Measurements from ENCODE around the gene MYMK. TPM values are rescaled to one million over a fixed set of nuclear protein-coding genes. Genes with fewer than 3 reads are reported as not detected.

The MYMK gene
- total and polyA plus RNA-seq, 2 of the 13 experiments (the other 11 are each of a cell fraction or from before 2014, with no cell fraction given), result not detected

DNA sequence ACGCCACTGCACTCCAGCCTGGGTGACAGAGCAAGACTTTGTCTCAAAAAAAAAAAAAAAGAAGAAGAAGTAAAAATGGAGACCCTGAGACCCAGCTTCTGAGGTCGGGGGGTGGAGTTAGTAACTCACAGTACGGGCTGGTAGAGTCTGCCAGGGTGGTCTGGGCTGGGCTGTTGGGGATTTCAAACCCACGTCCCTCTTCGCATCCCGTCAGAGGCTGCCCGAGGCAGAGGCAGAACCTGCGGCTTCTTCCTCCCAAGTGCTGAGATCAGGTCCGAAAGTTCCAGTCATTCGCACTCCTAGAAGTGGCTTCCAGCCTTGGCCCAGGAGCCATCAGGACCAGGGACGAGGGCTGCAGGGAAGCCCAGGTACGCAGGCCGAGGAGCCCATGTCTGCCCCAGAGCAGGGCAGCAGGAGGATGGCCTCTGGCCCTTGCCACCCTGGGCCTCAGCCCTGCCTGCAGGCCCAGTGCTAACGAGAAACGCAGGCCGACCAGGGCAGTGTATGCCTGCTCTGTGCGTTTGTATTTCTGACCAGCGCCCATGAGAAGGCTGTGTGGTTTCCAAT, 36.0 kb downstream of the MYMK start:
- H3K4me1 ChIP-seq (ENCODE audit: insufficient read depth, low read length), result peaks cover 74% of the 10 kb centered on the region
- no peak for FAIRE-seq
- no peaks in the 10 kb centered on the region for H3K36me3 ChIP-seq (replicated peaks in 1 of 2; ENCODE audit: control insufficient read depth in 1 of 2, insufficient read depth in 2 of 2, low read length in 2 of 2)
- intact Hi-C loops (cut with micrococcal nuclease; ENCODE audit: unreplicated experiment) (loop anchor here (5.0 kb wide), 1 partner anchor 131 kb away; the partner anchor contains the start of genes SURF1 and SURF2), in situ Hi-C loops (cut with HindIII; ENCODE audit: extremely low pct_ligation_motif_present, low pct_unique_long_range_greater_than_20kb) (loop anchor here (5.0 kb wide), 3 partner anchors 81 to 301 kb away; partner anchors contain the start of genes SURF1 and SURF2)
- no peak overlapping the region for H3K4me3 ChIP-seq (replicated peaks in 1 of 3; ENCODE audit: insufficient read depth in 1 of 3, low read depth in 2 of 3, low read length in 3 of 3)
- ATAC-seq, result no peak
- H4K20me1 ChIP-seq (ENCODE audit: insufficient read depth, low read length), result no peaks in the 10 kb centered on the region
- no peaks in the 10 kb centered on the region for H3K79me2 ChIP-seq (ENCODE audit: insufficient read depth, low read length)
- 60% methylated on average over 8 of the region's 18 CpGs for WGBS (ENCODE audit: low lambda C conversion rate)
- H3K4me2 ChIP-seq (ENCODE audit: low read depth, low read length), result no peak overlapping the region
- POLR2A ChIA-PET, result no interaction called here
- H3K9ac ChIP-seq (ENCODE audit: insufficient read depth, low read depth, low read length), result no peak overlapping the region
- peaks cover 14 to 69% of the 10 kb centered on the region in 2 experiments for H3K27me3 ChIP-seq (ENCODE audit: control insufficient read depth in 1 of 2, insufficient read depth in 2 of 2, low read length in 2 of 2)
- CTCF ChIA-PET (ENCODE audit: low intra/inter-chr PET ratio, low total read pairs), result interaction anchor here (1.1 kb wide), 1 partner anchor 81 kb away, joined by 3 read pairs; no protein-coding TSS in a partner anchor
- H3K27ac ChIP-seq (ENCODE audit: extremely low read length, insufficient read depth, low read length), result no peak overlapping the region
- no TSS peak for BruUV-seq (replicated peaks)
- H3K9me3 ChIP-seq (ENCODE audit: low read length), result no peaks in the 10 kb centered on the region
- H2AFZ ChIP-seq (ENCODE audit: low read length), result no peak overlapping the region
- DNase-seq (ENCODE audit: low spot score), result no peak
- TF ChIP-seq PITX1 (CRISPR knock-in tag; IDR thresholded peaks at IDR 0.05) (no peak), NR3C1 (CRISPR knock-in tag; IDR thresholded peaks at IDR 0.05) (no peak)
- TF ChIP-seq, protein P1, sequence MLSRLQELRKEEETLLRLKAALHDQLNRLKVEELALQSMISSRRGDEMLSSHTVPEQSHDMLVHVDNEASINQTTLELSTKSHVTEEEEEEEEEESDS (CRISPR knock-in tag; IDR thresholded peaks at IDR 0.05; ENCODE audit: borderline replicate concordance), result no peak

DNA sequence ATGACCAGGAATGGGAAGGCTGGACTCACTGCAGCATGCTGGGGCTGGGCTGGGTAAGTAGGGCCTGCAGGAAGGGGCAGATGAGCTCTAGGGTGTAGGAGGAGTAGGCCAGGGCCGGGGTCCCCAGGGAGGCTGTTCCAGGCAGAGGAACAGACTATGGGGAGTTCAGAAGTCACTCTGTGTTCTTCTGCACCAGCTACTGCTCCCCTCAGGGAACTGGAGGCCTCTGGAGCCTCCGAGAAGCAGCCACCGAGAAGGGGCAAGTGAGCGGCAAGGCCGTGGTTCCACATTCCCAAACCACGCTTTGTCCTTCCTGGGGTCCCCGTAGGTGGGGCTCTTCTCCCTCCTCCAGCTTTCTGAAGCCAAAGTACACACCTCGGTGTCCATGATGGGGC, 37.4 kb downstream of the MYMK start:
- H4K20me1 ChIP-seq (ENCODE audit: insufficient read depth, low read length), result no peaks in the 10 kb centered on the region
- TF ChIP-seq ZBTB7B (CRISPR knock-in tag; IDR thresholded peaks at IDR 0.05), result 0 out of 2 replicates have a peak, but pooled peaks have one; percentile 29
- TF ChIP-seq MAFK (conservative IDR thresholded peaks at IDR 0.05 in 1 of 2, IDR thresholded peaks at IDR 0.05 in 1 of 2; ENCODE audit: low read length in 2 of 2), result no peak
- TF ChIP-seq ZNF777 (CRISPR knock-in tag; IDR thresholded peaks at IDR 0.05), result no peak
- TF ChIP-seq, protein P2, sequence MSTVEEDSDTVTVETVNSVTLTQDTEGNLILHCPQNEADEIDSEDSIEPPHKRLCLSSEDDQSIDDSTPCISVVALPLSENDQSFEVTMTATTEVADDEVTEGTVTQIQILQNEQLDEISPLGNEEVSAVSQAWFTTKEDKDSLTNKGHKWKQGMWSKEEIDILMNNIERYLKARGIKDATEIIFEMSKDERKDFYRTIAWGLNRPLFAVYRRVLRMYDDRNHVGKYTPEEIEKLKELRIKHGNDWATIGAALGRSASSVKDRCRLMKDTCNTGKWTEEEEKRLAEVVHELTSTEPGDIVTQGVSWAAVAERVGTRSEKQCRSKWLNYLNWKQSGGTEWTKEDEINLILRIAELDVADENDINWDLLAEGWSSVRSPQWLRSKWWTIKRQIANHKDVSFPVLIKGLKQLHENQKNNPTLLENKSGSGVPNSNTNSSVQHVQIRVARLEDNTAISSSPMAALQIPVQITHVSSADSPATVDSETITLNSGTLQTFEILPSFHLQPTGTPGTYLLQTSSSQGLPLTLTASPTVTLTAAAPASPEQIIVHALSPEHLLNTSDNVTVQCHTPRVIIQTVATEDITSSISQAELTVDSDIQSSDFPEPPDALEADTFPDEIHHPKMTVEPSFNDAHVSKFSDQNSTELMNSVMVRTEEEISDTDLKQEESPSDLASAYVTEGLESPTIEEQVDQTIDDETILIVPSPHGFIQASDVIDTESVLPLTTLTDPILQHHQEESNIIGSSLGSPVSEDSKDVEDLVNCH (CRISPR knock-in tag; IDR thresholded peaks at IDR 0.05), result no peak
- TF ChIP-seq ZNF615 (CRISPR knock-in tag; IDR thresholded peaks at IDR 0.05; ENCODE audit: borderline replicate concordance), result no peak
- no peak for TF ChIP-seq ZNF282 (IDR thresholded peaks at IDR 0.05; ENCODE audit: partially characterized antibody)
- WGBS (ENCODE audit: low lambda C conversion rate), result 38% methylated on average over 7 of the region's 8 CpGs

More for the DNA sequence above, 37.4 kb downstream of the MYMK start:
- no peaks in the 10 kb centered on the region for H3K36me3 ChIP-seq (replicated peaks in 1 of 2; ENCODE audit: control insufficient read depth in 1 of 2, insufficient read depth in 2 of 2, low read length in 2 of 2)
- no TSS peak for BruUV-seq (replicated peaks)
- no peak for DNase-seq (ENCODE audit: low spot score)
- peak overlapping the region; percentile 67 for H3K4me2 ChIP-seq (ENCODE audit: low read depth, low read length)
- peaks cover 60% of the 10 kb centered on the region for H3K4me1 ChIP-seq (ENCODE audit: insufficient read depth, low read length)
- in situ Hi-C loops (cut with HindIII; ENCODE audit: extremely low pct_ligation_motif_present, low pct_unique_long_range_greater_than_20kb) (loop anchor here (5.0 kb wide), 3 partner anchors 80 to 300 kb away; partner anchors contain the start of genes SURF1 and SURF2), intact Hi-C loops (cut with micrococcal nuclease; ENCODE audit: unreplicated experiment) (loop anchor here (2.0 to 5.0 kb wide), 2 partner anchors 130 to 301 kb away; partner anchors contain the start of genes SURF1 and SURF2)
- H3K9me3 ChIP-seq (ENCODE audit: low read length), result no peaks in the 10 kb centered on the region
- POLR2A ChIA-PET, result no interaction called here
- H3K4me3 ChIP-seq (replicated peaks in 1 of 3; ENCODE audit: insufficient read depth in 1 of 3, low read depth in 2 of 3, low read length in 3 of 3), result peak overlapping the region in 2 of 3 experiments; percentile 24 to 57; a peak in 3 of 6 replicates
- no peak for ATAC-seq
- CTCF ChIA-PET (ENCODE audit: low intra/inter-chr PET ratio, low total read pairs), result interaction anchor here (1.2 to 2.6 kb wide), 2 partner anchors 26 to 81 kb away, joined by 4 to 39 read pairs; no protein-coding TSS in a partner anchor
- H3K27me3 ChIP-seq (ENCODE audit: control insufficient read depth in 1 of 2, insufficient read depth in 2 of 2, low read length in 2 of 2), result peaks cover 9 to 64% of the 10 kb centered on the region in 2 experiments
- FAIRE-seq, result no peak
- peak overlapping the region; percentile 56; the same call in 1 of the 2 replicates for H3K9ac ChIP-seq (ENCODE audit: insufficient read depth, low read depth, low read length)
- no peak overlapping the region for H3K27ac ChIP-seq (ENCODE audit: extremely low read length, insufficient read depth, low read length)
- H2AFZ ChIP-seq (ENCODE audit: low read length), result peak overlapping the region; percentile 42
- H3K79me2 ChIP-seq (ENCODE audit: insufficient read depth, low read length), result no peaks in the 10 kb centered on the region
